ENCODE data around the gene MRPL36. TPM values are rescaled to one million over a fixed set of nuclear protein-coding genes. Genes with fewer than 3 reads are reported as not detected.

Gene MRPL36
- total RNA-seq, 1 donor from 2014 or later, result 21.4 TPM

DNA sequence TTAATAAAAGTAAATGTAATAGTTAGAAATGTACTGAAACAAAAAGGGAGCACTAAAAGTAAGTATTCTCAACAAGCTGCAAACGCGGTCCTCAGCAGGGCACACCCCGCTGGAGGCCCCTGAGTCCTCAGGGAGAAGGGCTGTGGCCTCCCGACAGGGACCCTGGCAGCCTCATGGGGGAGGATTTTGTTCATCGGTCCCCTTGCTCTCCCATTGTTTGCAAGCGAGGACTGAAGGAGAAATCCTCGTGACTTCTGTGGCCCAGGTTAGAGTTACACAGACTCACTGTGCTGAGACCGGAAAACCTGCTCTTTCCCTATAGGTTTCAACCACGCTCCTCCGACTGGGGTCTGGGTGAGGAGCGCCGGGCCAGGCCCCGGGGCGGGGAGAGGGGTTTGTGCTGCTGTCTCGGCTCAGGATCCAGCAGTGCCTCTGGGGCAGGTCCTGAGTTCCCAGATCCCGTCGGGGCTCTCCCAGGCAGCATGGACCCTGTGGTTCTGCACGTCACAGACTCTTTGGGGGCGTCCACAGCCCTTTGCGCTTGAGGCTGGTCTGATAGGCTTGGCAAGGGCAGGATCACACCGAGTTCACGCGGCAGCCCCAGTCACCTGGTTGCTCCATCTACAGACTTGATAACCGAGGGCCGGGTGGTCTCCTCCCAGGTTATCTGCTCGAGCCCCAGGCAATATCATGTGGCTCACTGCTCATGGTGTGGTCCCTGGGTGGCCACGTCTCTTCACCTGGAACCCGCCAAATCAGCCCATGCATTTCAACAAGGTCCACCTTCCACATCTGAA lies 38.8 kb downstream of the MRPL36 start:
- DNase-seq (ENCODE audit: low spot score in 2 of 2), result peak in 1 of 2 donors; percentile 42
- intact Hi-C loops (cut with DNase I), result no loop called here

DNA sequence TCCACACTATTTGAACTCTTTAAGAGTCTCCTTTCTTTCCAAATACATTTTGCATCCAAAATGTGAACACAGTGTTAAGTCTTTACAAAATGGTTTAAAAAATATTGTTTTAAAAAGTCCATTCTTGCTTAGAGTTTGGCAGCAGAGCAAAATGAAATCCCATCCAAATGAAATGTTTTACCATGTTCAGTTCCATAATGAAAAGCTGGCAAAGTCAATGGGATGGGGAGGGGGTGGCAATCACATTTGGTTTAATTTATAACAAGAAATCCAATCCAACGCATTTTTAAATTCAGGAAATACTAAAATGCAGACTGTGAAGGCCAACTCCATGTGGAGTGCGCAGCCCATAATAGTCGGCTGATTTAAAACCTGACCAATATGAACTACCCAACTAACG lies 39.4 kb downstream of the MRPL36 start:
- no peak overlapping the region for H3K27ac ChIP-seq
- TF ChIP-seq, protein P1, sequence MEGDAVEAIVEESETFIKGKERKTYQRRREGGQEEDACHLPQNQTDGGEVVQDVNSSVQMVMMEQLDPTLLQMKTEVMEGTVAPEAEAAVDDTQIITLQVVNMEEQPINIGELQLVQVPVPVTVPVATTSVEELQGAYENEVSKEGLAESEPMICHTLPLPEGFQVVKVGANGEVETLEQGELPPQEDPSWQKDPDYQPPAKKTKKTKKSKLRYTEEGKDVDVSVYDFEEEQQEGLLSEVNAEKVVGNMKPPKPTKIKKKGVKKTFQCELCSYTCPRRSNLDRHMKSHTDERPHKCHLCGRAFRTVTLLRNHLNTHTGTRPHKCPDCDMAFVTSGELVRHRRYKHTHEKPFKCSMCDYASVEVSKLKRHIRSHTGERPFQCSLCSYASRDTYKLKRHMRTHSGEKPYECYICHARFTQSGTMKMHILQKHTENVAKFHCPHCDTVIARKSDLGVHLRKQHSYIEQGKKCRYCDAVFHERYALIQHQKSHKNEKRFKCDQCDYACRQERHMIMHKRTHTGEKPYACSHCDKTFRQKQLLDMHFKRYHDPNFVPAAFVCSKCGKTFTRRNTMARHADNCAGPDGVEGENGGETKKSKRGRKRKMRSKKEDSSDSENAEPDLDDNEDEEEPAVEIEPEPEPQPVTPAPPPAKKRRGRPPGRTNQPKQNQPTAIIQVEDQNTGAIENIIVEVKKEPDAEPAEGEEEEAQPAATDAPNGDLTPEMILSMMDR (IDR thresholded peaks at IDR 0.05), result no peak
- no peaks in the 10 kb centered on the region for H3K9me3 ChIP-seq
- intact Hi-C loops (cut with DNase I), result no loop called here
- DNase-seq (ENCODE audit: low spot score in 2 of 2), result no peak
- no peak overlapping the region for H3K4me3 ChIP-seq
- no peaks in the 10 kb centered on the region for H3K27me3 ChIP-seq
- no peaks in the 10 kb centered on the region for H3K4me1 ChIP-seq
- H3K36me3 ChIP-seq, result no peaks in the 10 kb centered on the region

More for the DNA sequence above, 38.8 kb downstream of the MRPL36 start:
- TF ChIP-seq, protein P1 (IDR thresholded peaks at IDR 0.05), result no peak
- no peaks in the 10 kb centered on the region for H3K36me3 ChIP-seq
- H3K4me3 ChIP-seq, result no peak overlapping the region
- H3K4me1 ChIP-seq, result no peaks in the 10 kb centered on the region
- H3K27me3 ChIP-seq, result no peaks in the 10 kb centered on the region
- H3K9me3 ChIP-seq, result no peaks in the 10 kb centered on the region
- no peak overlapping the region for H3K27ac ChIP-seq

DNA sequence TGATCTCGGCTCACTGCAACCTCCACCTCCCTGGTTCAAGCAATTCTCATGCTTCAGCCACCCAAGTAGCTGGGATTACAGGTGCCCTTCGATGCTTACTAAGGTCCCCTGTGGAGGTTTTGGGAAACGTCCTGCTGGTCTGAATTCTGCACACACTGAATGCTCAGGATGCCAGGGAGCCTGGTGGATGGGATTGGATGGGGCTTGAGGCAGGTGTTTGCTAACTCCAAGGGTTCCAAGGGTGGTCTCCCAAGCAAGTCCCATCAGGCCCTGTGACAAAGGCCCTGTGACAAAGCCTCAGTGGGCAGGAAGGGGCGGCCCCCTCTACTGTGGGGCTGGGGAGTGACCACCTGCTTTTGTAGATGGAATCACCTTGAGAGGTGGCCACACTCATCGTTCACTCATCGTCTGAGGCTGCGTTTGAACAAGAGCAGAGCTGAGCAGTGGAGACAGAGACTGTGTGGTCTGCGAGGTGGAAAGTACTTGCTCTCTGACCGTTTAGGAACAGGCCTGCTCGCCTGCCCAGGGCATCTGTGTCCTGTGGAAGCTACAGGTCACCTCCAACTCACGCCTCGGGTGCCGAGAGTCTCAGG lies 40.2 kb downstream of the MRPL36 start:
- DNase-seq (ENCODE audit: low spot score in 2 of 2), result peak in 1 of 2 donors; percentile 44
- intact Hi-C loops (cut with DNase I), result no loop called here

DNA sequence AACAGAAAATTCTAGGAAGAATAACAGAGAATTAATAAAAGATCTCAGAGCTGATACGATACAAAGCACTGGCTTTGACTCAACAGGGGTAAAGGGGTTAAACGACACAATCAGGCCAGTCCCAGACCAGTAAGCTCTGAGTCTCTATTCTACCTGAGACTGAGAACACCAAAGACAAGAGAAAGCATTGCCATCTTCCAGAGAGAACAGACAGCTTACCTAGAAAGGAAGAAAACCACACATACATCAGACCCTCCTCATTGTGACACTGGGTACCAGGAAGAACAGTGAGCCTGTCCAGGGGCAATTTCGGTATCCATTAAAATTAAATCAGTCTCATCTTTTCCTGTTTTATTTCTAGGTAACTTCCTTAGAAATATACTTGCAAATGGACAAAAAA lies 41.1 kb downstream of the MRPL36 start:
- TF ChIP-seq, protein P1 (IDR thresholded peaks at IDR 0.05), result no peak
- Histone ChIP-seq H3K4me1 (no peaks in the 10 kb centered on the region), H3K4me3 (no peak overlapping the region), H3K27ac (no peak overlapping the region), H3K9me3 (no peaks in the 10 kb centered on the region), H3K27me3 (no peaks in the 10 kb centered on the region), H3K36me3 (no peaks in the 10 kb centered on the region)
- intact Hi-C loops (cut with DNase I), result no loop called here
- DNase-seq (ENCODE audit: low spot score in 2 of 2), result no peak

More for the DNA sequence above, 40.2 kb downstream of the MRPL36 start:
- H3K27me3 ChIP-seq, result no peaks in the 10 kb centered on the region
- H3K4me1 ChIP-seq, result no peaks in the 10 kb centered on the region
- no peak overlapping the region for H3K27ac ChIP-seq
- no peaks in the 10 kb centered on the region for H3K36me3 ChIP-seq
- TF ChIP-seq, protein P1 (IDR thresholded peaks at IDR 0.05), result no peak
- H3K9me3 ChIP-seq, result no peaks in the 10 kb centered on the region
- H3K4me3 ChIP-seq, result no peak overlapping the region

DNA sequence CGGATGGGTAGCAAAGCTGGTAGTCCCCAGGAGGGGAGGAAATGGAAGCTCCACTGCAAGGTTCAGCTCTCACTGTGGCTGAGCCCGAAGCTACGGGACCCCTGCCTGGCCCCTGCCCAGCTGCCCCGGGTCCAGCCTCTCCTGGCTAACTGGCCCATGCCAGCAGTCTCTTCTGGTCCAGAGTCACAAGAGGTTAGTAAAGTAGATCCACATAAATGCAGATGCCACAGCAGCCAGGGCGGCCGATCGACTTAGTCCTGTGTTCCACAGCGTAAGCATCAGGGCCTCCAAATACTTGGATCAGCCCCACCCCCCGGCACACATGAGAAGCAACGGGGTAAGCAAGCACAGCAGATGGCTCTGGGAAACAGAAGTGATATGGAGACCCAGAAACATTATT lies 42.1 kb downstream of the MRPL36 start:
- H3K27ac ChIP-seq, result no peak overlapping the region
- TF ChIP-seq, protein P1 (IDR thresholded peaks at IDR 0.05), result no peak
- no peak overlapping the region for H3K4me3 ChIP-seq
- no peaks in the 10 kb centered on the region for H3K27me3 ChIP-seq
- intact Hi-C loops (cut with DNase I), result no loop called here
- no peaks in the 10 kb centered on the region for H3K9me3 ChIP-seq
- DNase-seq (ENCODE audit: low spot score in 2 of 2), result peak in 1 of 2 donors; percentile 34
- H3K4me1 ChIP-seq, result no peaks in the 10 kb centered on the region
- no peaks in the 10 kb centered on the region for H3K36me3 ChIP-seq

All from ascending aorta (tissue), 2 donors.